Measurements from ENCODE around the gene SPRED1.
"Not testable (repeated sequence)": the region's sequence is repeated elsewhere in the genome, so short reads cannot be mapped to it uniquely, and the experiment has no call there.

The SPRED1 gene

GRCh38 chr15:38237021-38237420 is 15.6 kb upstream of the SPRED1 start:
- DNase-seq = not testable (repeated sequence)

DNA sequence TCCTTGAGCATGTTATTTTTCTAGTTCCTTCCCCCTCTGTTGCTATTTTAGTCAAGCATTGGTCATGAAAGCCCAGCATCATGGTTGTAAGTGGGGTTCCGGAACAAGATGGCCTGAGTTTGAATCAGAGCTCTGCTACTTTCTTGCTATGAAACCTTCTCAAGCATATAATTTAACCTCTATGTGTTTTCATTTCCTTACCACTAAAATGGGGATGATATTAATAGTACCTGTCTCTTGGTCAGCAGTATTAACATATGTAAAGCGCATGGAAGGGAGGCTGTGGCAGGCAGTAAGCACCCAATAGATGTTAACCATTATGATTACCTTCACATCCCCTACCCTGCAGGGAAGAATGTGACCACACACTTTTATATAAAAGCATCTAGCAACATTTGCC is 14.3 kb upstream of the SPRED1 start:
- DNase-seq = no peak

DNA sequence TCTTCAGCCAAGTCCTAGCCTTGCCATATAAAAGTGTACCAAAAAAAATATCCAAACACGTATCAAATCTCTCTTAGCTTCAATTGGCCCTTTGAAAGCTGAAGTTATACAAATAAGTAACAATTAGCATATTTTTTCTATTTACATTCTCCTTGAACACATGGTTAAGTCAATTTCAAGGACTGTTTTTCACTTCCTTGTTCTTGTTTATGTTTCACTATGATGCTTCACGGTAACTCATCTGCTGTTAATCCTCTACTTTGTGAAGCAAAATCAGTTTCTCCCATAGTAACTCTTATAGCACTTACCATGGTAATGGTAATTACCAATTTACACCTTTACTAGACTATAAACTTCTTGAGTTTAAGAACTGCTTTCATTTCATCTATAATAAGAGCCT is 10.6 kb upstream of the SPRED1 start:
- DNase-seq = no peak

GRCh38 chr15:38243278-38244055 is 9.2 kb upstream of the SPRED1 start:
- no peak for DNase-seq

GRCh38 chr15:38247336-38247735 is 5.3 kb upstream of the SPRED1 start:
- no peak for DNase-seq

GRCh38 chr15:38253351-38253781 is 730 bp downstream of the SPRED1 start:
- no peak for DNase-seq

GRCh38 chr15:38254051-38254883 is 1.6 kb downstream of the SPRED1 start:
- DNase-seq = no peak

GRCh38 chr15:38255690-38256089 is 3.1 kb downstream of the SPRED1 start:
- no peak for DNase-seq

DNA sequence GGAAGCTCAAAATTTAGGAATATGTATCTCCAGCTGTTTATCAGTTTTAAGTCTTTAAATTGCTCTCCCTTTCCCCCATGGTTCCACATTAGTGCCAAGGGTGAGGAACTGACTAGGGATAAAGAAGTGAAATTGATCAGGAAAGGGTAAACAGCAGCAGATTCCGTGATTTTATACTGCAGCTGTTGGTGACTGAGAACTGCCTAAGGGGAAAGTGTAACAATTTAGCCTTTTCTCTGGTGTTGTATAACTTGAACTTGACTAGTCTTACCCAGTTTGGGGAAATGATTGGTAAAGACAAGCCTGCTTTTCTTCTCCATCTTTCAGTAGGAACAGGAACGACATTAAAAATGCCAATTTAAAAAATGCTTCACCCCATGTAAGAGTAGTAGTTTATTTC is 5.0 kb downstream of the SPRED1 start:
- no peak for DNase-seq

GRCh38 chr15:38259134-38259533 is 6.5 kb downstream of the SPRED1 start:
- no peak for DNase-seq

GRCh38 chr15:38260077-38260476 is 7.4 kb downstream of the SPRED1 start:
- DNase-seq = no peak

DNA sequence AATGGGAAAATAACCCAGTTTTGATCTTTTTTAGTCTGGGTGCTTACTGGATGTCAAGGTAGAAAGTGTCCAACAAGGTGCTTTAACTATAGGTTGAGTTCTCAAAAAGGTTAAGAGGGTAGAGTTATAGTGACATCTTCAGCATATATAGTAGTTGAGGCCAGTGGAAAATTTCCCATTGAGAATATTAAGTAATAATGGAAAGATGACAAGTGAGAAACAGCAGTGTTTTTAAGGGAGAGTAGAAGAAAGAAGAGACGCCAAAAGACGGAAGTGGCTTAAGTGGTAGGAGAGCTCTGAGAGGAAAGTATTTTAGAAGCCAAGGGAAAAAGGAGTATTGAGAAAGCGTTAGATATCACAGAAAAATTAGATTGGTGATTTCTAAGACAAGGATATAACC is 10.6 kb downstream of the SPRED1 start:
- no peak for DNase-seq

- no peak for DNase-seq
Measured at GRCh38 chr15:38263996-38264395, 11.4 kb downstream of the SPRED1 start.

- no peak for DNase-seq
Measured at GRCh38 chr15:38266247-38266986, 13.8 kb downstream of the SPRED1 start.

DNA sequence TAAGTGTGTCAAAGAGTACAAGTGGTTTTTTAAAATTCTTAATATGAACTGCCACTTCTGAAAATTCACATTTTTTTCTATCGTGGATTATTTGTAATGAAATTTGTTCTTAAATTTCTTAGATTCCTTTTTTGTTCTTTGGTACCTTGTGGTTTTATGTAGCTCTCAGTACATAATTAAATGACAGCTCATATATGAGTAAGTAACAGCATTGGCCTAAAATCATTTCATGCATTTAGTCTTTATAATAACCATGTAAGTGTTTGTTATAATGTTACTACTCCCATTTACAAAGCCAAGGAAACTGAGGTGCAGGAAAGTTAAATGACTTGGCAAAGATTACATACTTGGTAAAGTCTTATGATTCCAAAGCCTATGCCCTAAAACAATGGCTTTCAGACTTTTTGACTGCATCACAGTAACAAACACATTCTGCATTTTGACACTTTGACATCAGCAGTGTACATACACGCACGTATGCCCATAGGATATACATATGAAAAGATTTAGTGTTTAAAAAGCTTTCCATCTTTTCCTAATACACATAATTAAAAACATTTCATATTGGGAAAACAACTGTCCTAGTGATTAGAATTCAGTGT is 14.9 kb downstream of the SPRED1 start:
- no peak for DNase-seq

DNA sequence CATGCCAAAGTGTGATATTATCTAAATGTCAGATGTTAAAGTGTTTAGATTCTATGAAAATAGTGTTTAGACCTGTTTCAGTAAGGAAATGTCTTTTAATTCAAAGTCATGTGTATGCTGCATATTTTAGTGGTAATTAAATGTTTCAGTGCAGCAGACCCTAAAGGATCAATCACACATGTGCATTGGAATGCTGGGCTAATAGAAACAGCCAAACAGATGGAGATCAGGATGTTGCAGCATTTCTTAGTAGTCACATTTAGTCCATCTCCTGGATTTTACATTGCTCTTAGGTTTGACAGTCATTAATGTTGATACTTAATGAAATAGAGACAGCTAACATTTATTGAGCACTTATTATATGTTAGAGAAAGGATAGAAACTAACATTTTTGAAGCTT is 18.5 kb downstream of the SPRED1 start:
- DNase-seq = no peak

- no peak for DNase-seq
Measured at GRCh38 chr15:38271895-38272294, 19.3 kb downstream of the SPRED1 start.

- not testable (repeated sequence) for DNase-seq
Measured at GRCh38 chr15:38272431-38272830, 19.8 kb downstream of the SPRED1 start.

DNA sequence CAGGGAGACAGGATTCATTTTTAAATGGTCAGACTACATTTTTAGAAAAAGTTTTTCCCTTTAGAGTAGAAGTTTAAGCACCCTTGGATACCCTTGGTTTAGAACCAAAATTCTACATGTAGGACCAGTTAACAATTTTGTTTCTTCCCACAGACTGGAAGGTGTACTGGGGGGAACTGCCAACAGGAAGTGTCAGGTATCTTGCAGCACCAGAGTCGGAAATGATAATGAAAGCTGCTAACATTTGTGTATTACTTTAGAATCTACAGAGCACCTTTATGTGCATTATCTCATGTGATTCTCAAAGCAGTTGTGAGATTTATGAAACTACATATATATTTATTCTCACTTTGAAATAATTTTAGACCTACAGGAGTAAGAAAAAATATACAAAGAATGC is 21.5 kb downstream of the SPRED1 start:
- no peak for DNase-seq

- no peak for DNase-seq
Measured at GRCh38 chr15:38275959-38276358, 23.3 kb downstream of the SPRED1 start.

DNA sequence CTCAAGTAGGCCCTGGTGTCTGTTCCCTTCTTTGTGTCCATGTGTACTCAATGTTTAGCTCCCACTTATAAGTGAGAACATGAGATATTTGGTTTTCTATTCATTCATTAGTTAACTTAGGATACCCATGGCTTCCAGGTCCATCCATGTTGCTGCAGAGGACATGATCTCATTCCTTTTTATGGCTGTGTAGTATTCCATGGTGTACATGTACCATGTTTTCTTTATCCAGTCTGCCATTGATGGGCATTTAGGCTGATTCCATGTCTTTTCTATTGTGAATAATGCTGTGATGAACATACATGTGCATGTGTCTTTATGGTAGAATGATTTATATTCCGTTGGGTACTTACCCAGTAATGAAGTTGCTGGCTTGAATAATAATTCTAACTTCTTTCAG is 24.6 kb downstream of the SPRED1 start:
- not testable (repeated sequence) for DNase-seq

DNA sequence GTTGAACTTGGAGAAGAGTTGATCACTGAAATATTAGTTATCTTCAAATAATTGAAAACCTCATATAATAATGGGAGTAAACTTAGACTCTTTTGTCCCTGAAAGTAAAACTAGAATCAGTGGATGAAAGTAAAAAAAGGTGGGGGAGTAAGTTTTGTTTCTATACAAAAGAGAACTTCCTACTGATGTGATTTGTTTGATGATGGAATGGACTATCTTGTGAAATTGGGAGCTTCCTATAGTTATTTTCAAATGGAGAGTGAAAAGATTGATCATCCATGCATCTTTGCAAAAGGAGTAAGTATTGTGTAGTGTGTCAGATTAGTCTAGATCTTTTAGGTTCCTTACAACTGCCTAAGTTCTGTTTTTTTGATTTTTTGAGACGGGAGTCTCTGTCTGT is 28.4 kb downstream of the SPRED1 start:
- DNase-seq = no peak

- DNase-seq = no peak
Measured at GRCh38 chr15:38283010-38283409, 30.4 kb downstream of the SPRED1 start.
